GM12801 (cell line): ENCODE data around the gene NADK.

Source experiments
- CTCF ChIP-seq: IDR thresholded peaks from one replicate; pipeline ENCODE4 v1.5.1; 2011; ENCODE audit warnings: control low read depth; ENCODE audit not compliant: insufficient read length; ENCODE audit errors: extremely low read depth

NADK gene

DNA sequence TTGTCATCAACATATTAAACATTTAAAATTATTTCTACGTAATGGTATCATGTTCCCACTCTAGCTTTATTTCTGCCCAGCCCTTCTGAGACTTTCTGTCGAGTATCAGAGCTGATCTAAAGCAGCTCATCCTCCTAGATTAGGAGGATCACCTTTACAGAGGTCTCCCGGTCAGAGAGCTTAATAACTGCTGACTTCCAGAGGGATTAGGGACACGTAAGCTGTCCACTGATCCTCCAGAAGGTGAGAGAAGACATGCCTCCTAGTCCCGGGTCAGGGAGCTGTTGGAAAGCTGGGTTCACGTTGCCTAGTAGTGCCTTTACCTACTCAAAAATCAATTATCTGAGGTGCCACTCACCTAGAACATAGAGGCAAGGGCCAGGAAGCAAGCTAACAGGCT is 31.2 kb upstream of the NADK start:
- TF ChIP-seq CTCF: no peak

GRCh38 chr1:1808206-1808605 is 29.9 kb upstream of the NADK start:
- no peak for TF ChIP-seq CTCF

DNA sequence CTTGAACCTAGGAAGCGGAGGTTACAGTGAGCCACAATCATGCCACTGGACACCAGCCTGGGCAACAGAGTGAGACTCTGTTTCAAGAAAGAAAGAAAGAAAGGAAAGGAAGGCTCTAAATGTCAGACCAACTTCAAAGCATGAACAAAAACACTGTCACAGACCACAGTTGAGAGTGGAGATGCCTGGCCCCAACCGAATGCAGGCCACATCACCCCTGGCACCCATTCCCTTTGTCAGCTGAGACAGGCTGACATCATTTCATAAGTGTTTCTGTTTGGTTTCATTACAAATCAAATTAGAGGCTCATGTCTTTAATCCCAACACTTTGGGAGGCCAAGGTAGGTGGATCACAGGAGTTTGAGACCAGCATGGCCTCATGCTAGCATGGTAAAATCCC is 28.6 kb upstream of the NADK start:
- TF ChIP-seq CTCF: no peak

GRCh38 chr1:1804301-1804700 is 26.0 kb upstream of the NADK start:
- TF ChIP-seq CTCF: no peak

- TF ChIP-seq CTCF: no peak
Measured at GRCh38 chr1:1802871-1803270, 24.6 kb upstream of the NADK start.

DNA sequence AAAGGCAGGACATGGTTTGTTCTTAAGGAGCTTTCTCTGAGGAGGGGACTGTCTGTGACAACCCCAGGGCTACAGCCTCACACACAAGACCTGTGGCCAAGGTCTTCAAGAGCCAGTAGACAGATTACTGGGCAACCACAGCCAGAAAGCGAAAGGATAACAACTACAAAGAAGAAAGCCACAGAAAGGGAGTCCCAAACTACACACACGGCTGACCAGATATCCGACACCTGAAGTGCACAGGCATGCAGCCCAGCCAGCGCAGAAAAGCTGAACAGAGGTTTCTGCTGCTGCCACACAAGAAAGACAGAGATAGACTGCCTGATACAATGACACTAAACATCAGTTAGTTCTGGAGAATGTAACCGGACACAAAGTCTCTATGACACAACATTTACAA is 21.4 kb upstream of the NADK start:
- TF ChIP-seq CTCF: no peak

DNA sequence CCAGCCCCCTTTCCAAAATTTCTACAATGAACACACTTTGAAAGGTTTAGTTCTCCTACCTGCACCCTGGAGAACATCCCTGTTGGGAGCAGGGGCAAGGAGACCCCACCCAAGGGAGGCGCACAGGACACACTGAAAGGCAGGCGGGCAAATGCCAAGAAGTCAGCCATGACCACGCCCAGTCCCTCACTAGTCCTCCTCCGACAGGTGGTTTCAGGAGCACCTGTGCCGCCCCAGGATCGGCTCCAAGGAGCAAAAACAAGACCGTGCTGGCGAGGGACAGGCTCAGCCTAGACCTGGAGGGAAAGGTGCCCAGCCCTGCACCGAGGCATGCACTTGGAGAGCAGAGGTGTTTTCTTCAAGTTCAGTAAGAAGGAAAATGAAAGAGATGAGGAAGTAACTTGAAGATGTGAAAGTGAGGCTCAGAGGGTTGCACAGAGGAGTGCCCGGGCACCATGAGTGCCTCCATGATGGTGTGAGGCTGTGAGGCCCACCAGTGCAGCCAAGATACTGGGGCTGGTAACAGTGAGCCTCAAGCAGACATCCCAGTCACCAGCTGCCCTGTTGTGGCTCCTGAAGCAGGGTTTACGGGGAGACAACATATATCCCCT is 19.6 kb upstream of the NADK start:
- TF ChIP-seq CTCF: no peak
